K562 (cell line): Measurements from ENCODE around the gene NTRK1. TPM values are rescaled to one million over a fixed set of nuclear protein-coding genes. Genes with fewer than 3 reads are reported as not detected.

Experiments used
- ATAC-seq: fragments of 200-7000 bp; cut with Tn5 transposase; 3 replicates; pipeline ENCODE4 v1.9.1; 2020; ENCODE audit warnings: moderate library complexity
- BruUV-seq: library from RNA; stranded (reverse); fragments of 400-500 nt; replicated peaks from 2 replicates; lab custom pipeline; 2021; lab: Mats Ljungman, UMichigan
- CTCF ChIA-PET: fragments of 300-600 bp; formaldehyde crosslinking; extraction: SDS; loops from one replicate; lab custom pipeline; 2021; ENCODE audit warnings: low intra/inter-chr PET ratio; lab: Yijun Ruan, JAX
- POLR2A ChIA-PET: fragments of 300-600, 350-650 bp; sonication (Branson Sonifier 250); formaldehyde crosslinking; extraction: SDS; loops from one replicate; lab custom pipeline; 2021; ENCODE audit warnings: antibody characterized with exemption, inconsistent platforms; lab: Yijun Ruan, JAX
- DNase-seq, 4 experiments: peaks; one replicate each; pipeline versions ENCODE4 v3.0.0 to v3.0.0-alpha.2; 2011 to 2018; ENCODE audit warnings: low spot score in 3 of 4, mixed read lengths in 3 of 4; ENCODE audit errors: extremely low read depth in 1 of 4
- FAIRE-seq: peaks from 2 replicates; lab custom pipeline; 2011; peaks lifted over from hg19 to GRCh38; lab: Jason Lieb, UNC
- H2AFZ ChIP-seq: 2 replicates; pipeline ENCODE4 v1.6.0; 2011; ENCODE audit warnings: low read depth, low read length, control low read depth, inconsistent platforms
- H3K27ac ChIP-seq: fragments of 200-600 bp; 3 replicates; pipeline ENCODE4 v1.8.0; 2011; ENCODE audit warnings: low read depth, mild to moderate bottlenecking, control low read depth, inconsistent platforms, low read length, moderate library complexity, mixed read lengths; ENCODE audit errors: extremely low read depth
- H3K27me3 ChIP-seq, 2 experiments: fragments of 300-600 bp in 1 of 2; 2 replicates in 1 of 2; 3 replicates in 1 of 2; pipeline versions ENCODE4 v1.6.0 to v1.8.0; 2011; ENCODE audit warnings: inconsistent platforms in 2 of 2, low read length in 2 of 2, mild to moderate bottlenecking in 1 of 2, mixed read lengths in 1 of 2, moderate library complexity in 1 of 2; ENCODE audit not compliant: control insufficient read depth in 2 of 2, insufficient read depth in 2 of 2
- H3K36me3 ChIP-seq: fragments of 300-600 bp; 3 replicates; pipeline ENCODE4 v1.8.0; 2011; ENCODE audit warnings: mild to moderate bottlenecking, low read length, inconsistent platforms; ENCODE audit not compliant: control insufficient read depth, insufficient read depth
- H3K4me1 ChIP-seq, 2 experiments: fragments of 200-600 bp in 1 of 2; replicated peaks in 1 of 2; 2 replicates in 1 of 2; 3 replicates in 1 of 2; pipeline versions ENCODE4 v1.5.1 to v1.8.0; 2011; ENCODE audit warnings: inconsistent platforms in 2 of 2, low read length in 2 of 2, mild to moderate bottlenecking in 1 of 2, mixed read lengths in 1 of 2, moderate library complexity in 1 of 2; ENCODE audit not compliant: control insufficient read depth in 2 of 2, insufficient read depth in 2 of 2
- H3K4me2 ChIP-seq: 2 replicates; pipeline ENCODE4 v1.6.1; 2011; ENCODE audit warnings: low read length, control low read depth, inconsistent platforms, mixed read lengths; ENCODE audit not compliant: insufficient read depth
- H3K4me3 ChIP-seq: fragments of 200-600 bp; sonication (generic), shearing (Covaris generic); 2 replicates; pipeline ENCODE4 v1.5.1; 2016; ENCODE audit warnings: control low read depth, inconsistent platforms
- H3K79me2 ChIP-seq: fragments of 200-600 bp; 3 replicates; pipeline ENCODE4 v1.8.0; 2011; ENCODE audit warnings: low read length, inconsistent platforms; ENCODE audit not compliant: control insufficient read depth, insufficient read depth
- H3K9ac ChIP-seq, 2 experiments: 2 replicates each; pipeline versions ENCODE4 v1.6.0 to v1.6.1; 2011; ENCODE audit warnings: low read depth in 2 of 2, low read length in 2 of 2, control low read depth in 1 of 2, inconsistent platforms in 1 of 2, mild to moderate bottlenecking in 1 of 2, mixed read lengths in 1 of 2; ENCODE audit not compliant: insufficient read depth in 1 of 2
- H3K9me1 ChIP-seq: one replicate; pipeline ENCODE4 v1.6.0; 2011; ENCODE audit warnings: inconsistent platforms, mild to moderate bottlenecking, low read length, moderate library complexity; ENCODE audit not compliant: control insufficient read depth, insufficient read depth
- H3K9me3 ChIP-seq: replicated peaks from 2 replicates; pipeline ENCODE4 v1.5.1; 2011; ENCODE audit warnings: low read depth, low read length, inconsistent platforms; ENCODE audit not compliant: control insufficient read depth, insufficient read depth
- H4K20me1 ChIP-seq: replicated peaks from 2 replicates; pipeline ENCODE4 v1.6.1; 2011; ENCODE audit warnings: low read length, inconsistent platforms, mixed read lengths; ENCODE audit not compliant: control insufficient read depth, insufficient read depth
- ATF6 ChIP-seq: sonication (generic); formaldehyde crosslinking; IDR thresholded peaks from 2 replicates; pipeline ENCODE4 v1.4.0; 2020; ENCODE audit warnings: mild to moderate bottlenecking, missing genetic modification reagents
- CBFA2T3 ChIP-seq: fragments of 450-650 bp; IDR thresholded peaks from 2 replicates; pipeline ENCODE4 v1.6.1; 2017
- CREB3 ChIP-seq: fragments of 450-650 bp; conservative IDR thresholded peaks from 2 replicates; pipeline ENCODE4 v1.6.1; 2016; ENCODE audit warnings: missing genetic modification characterization, low read depth, mild to moderate bottlenecking, missing compliant biosample characterization, moderate library complexity
- CXXC5 ChIP-seq: fragments of 250-450 bp; sonication (Bioruptor Pico); IDR thresholded peaks from 2 replicates; pipeline ENCODE4 v1.8.0; 2022; ENCODE audit warnings: inconsistent platforms, mild to moderate bottlenecking, moderate library complexity
- DIDO1 ChIP-seq: fragments of 450-650 bp; IDR thresholded peaks from 2 replicates; pipeline ENCODE4 v1.6.1; 2016; ENCODE audit warnings: low read depth, missing biosample characterization, missing genetic modification characterization
- DNMT1 ChIP-seq: fragments of 450-650 bp; IDR thresholded peaks from 2 replicates; pipeline ENCODE4 v1.6.1; 2016; ENCODE audit warnings: antibody characterized with exemption, mild to moderate bottlenecking
- EZH2 ChIP-seq: IDR thresholded peaks from 2 replicates; pipeline ENCODE4 v1.6.1; 2012; ENCODE audit warnings: low read depth, mild to moderate bottlenecking, inconsistent platforms, low read length, borderline replicate concordance
- GABPA ChIP-seq: fragments of 200-800 bp; sonication (Bioruptor generic); conservative IDR thresholded peaks from 2 replicates; pipeline ENCODE4 v1.6.1; 2016; ENCODE audit warnings: low read depth, missing genetic modification characterization, missing compliant biosample characterization
- MAZ ChIP-seq, 2 experiments: fragments of 450-650 bp in 1 of 2; sonication (generic) in 1 of 2; formaldehyde crosslinking; IDR thresholded peaks in 1 of 2; conservative IDR thresholded peaks in 1 of 2; 2 replicates each; pipeline versions ENCODE4 v1.4.0 to v1.5.0; 2020; ENCODE audit warnings: mild to moderate bottlenecking in 1 of 2, missing genetic modification reagents in 1 of 2
- NFIC ChIP-seq: fragments of 450-650 bp; IDR thresholded peaks from 2 replicates; pipeline ENCODE4 v1.6.1; 2017; ENCODE audit warnings: mild to moderate bottlenecking, inconsistent platforms
- RFX1 ChIP-seq: fragments of 450-650 bp; IDR thresholded peaks from 2 replicates; pipeline ENCODE4 v1.6.1; 2016; ENCODE audit warnings: mild to moderate bottlenecking, moderate library complexity
- RNF2 ChIP-seq: sonication (generic); IDR thresholded peaks from 2 replicates; pipeline ENCODE4 v1.6.1; 2016
- TEAD4 ChIP-seq, 2 experiments: sonication (generic) in 1 of 2; formaldehyde crosslinking in 1 of 2; IDR thresholded peaks; 2 replicates each; pipeline versions ENCODE4 v1.6.1 to v1.8.0; 2012 to 2022; ENCODE audit warnings: borderline replicate concordance in 1 of 2, inconsistent platforms in 1 of 2, low read length in 1 of 2, mild to moderate bottlenecking in 1 of 2, missing genetic modification reagents in 1 of 2
- ZBTB1 ChIP-seq: sonication (generic); formaldehyde crosslinking; IDR thresholded peaks from 2 replicates; pipeline ENCODE4 v1.8.1; 2023; ENCODE audit warnings: missing genetic modification reagents, low read depth, mild to moderate bottlenecking, borderline replicate concordance
- ZBTB26 ChIP-seq: fragments of 450-650 bp; formaldehyde crosslinking; IDR thresholded peaks from 2 replicates; pipeline ENCODE4 v1.4.0; 2022; ENCODE audit warnings: missing genetic modification characterization
- ZNF277 ChIP-seq: fragments of 250-450 bp; sonication (Bioruptor Pico); IDR thresholded peaks from 2 replicates; pipeline ENCODE4 v1.8.0; 2022; ENCODE audit warnings: inconsistent platforms, mild to moderate bottlenecking, moderate library complexity, borderline replicate concordance
- ZNF780A ChIP-seq: fragments of 250-450 bp; sonication (Bioruptor Pico); IDR thresholded peaks from 2 replicates; pipeline ENCODE4 v1.5.0; 2021; ENCODE audit warnings: mild to moderate bottlenecking
- WGBS: fragments of 100-300 bp; shearing (Covaris generic); methylation state at CpG from one replicate; pipeline ENCODE4 v1.1.6; 2016; ENCODE audit warnings: low coverage, mixed read lengths; ENCODE audit not compliant: insufficient coverage; ENCODE audit errors: missing lambda C conversion rate; 5-methylcytosine and 5-hydroxymethylcytosine counted together
- in situ Hi-C: fragments of 300-500 bp; cut with MboI; formaldehyde crosslinking; loops from 4 replicates; pipeline ENCODE4 v1.15.0; 2018; ENCODE audit warnings: inconsistent platforms, mixed read lengths
- intact Hi-C: fragments of 100-400 bp; cut with micrococcal nuclease; formaldehyde crosslinking; loops from 2 replicates; pipeline ENCODE4 v1.14.2; 2022
- polyA plus RNA-seq, 8 experiments: library from polyadenylated mRNA; depleted of rRNA in 4 of 8; stranded (reverse) in 5 of 8; unstranded in 3 of 8; fragments of >200 nt; fragmentation: Nextera tagmentation in 2 of 8; fragmentation: Illumina TruSeq in 1 of 8; extraction: Ambion mirVana in 2 of 8; extraction: Trizol in 1 of 8; gene quantifications; 2 replicates each; pipeline versions ENCODE4 v1.2.1 to v1.2.3, GENCODE V29; 2011 to 2014; ENCODE audit warnings: inconsistent platforms in 1 of 8, missing spikeins in 1 of 8
- total RNA-seq, 7 experiments: library from RNA; depleted of rRNA in 6 of 7; stranded (reverse); fragments of >200 nt in 6 of 7; fragmentation: Illumina TruSeq in 2 of 7; extraction: Trizol in 2 of 7; gene quantifications; 2 replicates each; pipeline versions ENCODE4 v1.2.1 to v1.2.3, GENCODE V29; 2011 to 2021; ENCODE audit warnings: low replicate concordance in 1 of 7

NTRK1 gene
- total and polyA plus RNA-seq, 9 of the 15 experiments (the other 6 are each of a cell fraction or from before 2014, with no cell fraction given) = 0.46 to 30.0 (median 7.9) TPM

DNA sequence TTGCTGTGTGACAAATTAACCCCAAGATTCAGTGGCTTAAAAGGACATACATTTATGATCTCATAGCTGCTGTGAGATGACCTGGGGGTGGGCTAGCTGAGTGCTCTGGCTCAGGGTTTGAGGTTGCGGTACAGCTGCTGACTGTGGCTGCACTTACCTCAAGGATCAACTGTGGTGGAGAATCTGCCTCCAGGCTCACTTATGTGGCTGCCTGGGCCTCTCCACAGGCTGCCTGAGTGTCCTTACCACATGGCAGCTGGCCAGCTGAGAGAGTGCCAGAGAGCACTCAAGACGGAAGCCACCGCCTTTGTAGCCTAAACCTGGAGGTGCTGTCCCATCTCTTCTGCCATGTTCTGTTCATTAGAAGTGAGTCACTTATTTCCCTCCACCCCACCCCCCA, 65.5 kb downstream of the NTRK1 start:
- Histone ChIP-seq H3K9ac (peak overlapping the region in 1 of 2 experiments; percentile 37; a peak in 1 of 4 replicates), H3K79me2 (no peaks in the 10 kb centered on the region), H4K20me1 (no peaks in the 10 kb centered on the region), H3K36me3 (no peaks in the 10 kb centered on the region), H3K9me1 (no peaks in the 10 kb centered on the region), H3K9me3 (no peaks in the 10 kb centered on the region), H3K4me2 (no peak overlapping the region), H3K4me1 (peaks cover 24 to 33% of the 10 kb centered on the region in 2 experiments), H3K27me3 (peaks cover 8 to 13% of the 10 kb centered on the region in 2 experiments; a peak in 3 of 5 replicates), H3K4me3 (no peak overlapping the region), H2AFZ (peak overlapping the region; percentile 20), H3K27ac (peak overlapping the region; percentile 1; the same call in 1 of the 3 replicates)
- ChIA-PET POLR2A (interaction anchor here (1.0 kb wide), 1 partner anchor 15 kb away, joined by 3 read pairs; no protein-coding TSS in a partner anchor), CTCF (interaction anchor here (0.6 kb wide), 1 partner anchor 311 kb away, joined by 3 read pairs; no protein-coding TSS in a partner anchor)
- no TSS peak for BruUV-seq
- in situ Hi-C loops = loop anchor here (5.0 kb wide), 1 partner anchor 34 kb away; the partner anchor contains the start of gene PEAR1
- ATAC-seq (peak; percentile 27), FAIRE-seq (peak; percentile 87), DNase-seq (peak; percentile 43 to 76 (median 53))
- 50% methylated on average over 3 of the region's 3 CpGs for WGBS
- intact Hi-C loops = loop anchor here (5.0 kb wide), 2 partner anchors 46 to 231 kb away; no protein-coding TSS in a partner anchor
- TF ChIP-seq CBFA2T3 = peak; percentile 42
- TF ChIP-seq ZNF277 (CRISPR knock-in tag) = no peak
- TF ChIP-seq EZH2 = no peak
- TF ChIP-seq RNF2 = no peak
- no peak for TF ChIP-seq DIDO1 (tag)
- no peak for TF ChIP-seq RFX1
- TF ChIP-seq GABPA (tag) = no peak
- TF ChIP-seq TEAD4 (IDR thresholded peaks at IDR 0.05; ENCODE audit: low read length) = no peak
- no peak for TF ChIP-seq TEAD4 (CRISPR knock-in tag; IDR thresholded peaks at IDR 0.05; ENCODE audit: borderline replicate concordance)
- TF ChIP-seq MAZ (CRISPR knock-in tag; conservative IDR thresholded peaks at IDR 0.05 in 1 of 2, IDR thresholded peaks at IDR 0.05 in 1 of 2) = 0 out of 4 replicates have a peak, but pooled peaks of 1 of the 2 experiments have one; percentile 15
- no peak for TF ChIP-seq CREB3
- TF ChIP-seq ZBTB1 (CRISPR knock-in tag) = peak; percentile 93
- TF ChIP-seq NFIC = peak; percentile 88
- TF ChIP-seq ZNF780A (CRISPR knock-in tag) = no peak
- no peak for TF ChIP-seq CXXC5 (CRISPR knock-in tag)
- no peak for TF ChIP-seq DNMT1
- no peak for TF ChIP-seq ATF6 (CRISPR knock-in tag)
- no peak for TF ChIP-seq ZBTB26 (CRISPR knock-in tag)
